Measurements from ENCODE around the gene LSG1.
A peak's percentile ranks its signal among the peaks of the same experiment; 100 is the strongest.

The LSG1 gene

DNA sequence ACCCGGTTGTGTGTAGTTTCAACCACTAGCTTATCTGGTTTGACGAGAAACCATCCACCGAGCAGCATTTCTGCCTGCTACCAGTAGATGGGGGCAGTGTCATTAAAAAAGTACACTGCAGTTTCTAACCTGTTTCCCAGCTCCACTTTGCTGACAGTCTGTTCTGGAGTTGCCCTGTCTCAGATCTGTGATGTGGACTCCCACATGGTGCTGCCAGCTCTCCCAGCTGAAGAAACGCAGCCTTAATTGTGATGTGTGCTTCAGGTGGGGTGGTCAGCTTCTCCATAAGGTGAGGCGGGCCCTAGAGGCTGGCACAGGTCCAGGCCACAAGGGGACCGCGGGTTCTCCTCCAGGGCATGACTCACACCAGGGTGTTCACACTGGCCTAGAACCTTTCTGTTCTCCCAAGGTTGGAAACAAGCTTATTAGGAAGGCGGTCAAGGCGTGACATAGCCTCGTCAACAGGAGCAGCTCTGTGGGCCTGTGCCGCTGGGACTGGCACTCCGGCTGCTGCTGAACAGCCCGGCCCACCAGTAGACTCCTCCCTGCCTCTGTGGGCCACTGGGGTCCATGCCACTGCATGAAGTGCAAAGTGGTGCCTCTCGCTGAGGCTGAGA is 10.8 kb upstream of the LSG1 start:
- Histone ChIP-seq H3K9me3 (no peaks in the 10 kb centered on the region), H3K27ac (peak overlapping the region; percentile 39), H3K36me3 (no peaks in the 10 kb centered on the region), H3K4me3 (ENCODE audit: low read depth in 1 of 2, low read length in 1 of 2) (peak overlapping the region; percentile 26 to 27), H3K4me1 (ENCODE audit: control insufficient read depth in 1 of 2, insufficient read depth in 1 of 2, low read depth in 1 of 2, low read length in 1 of 2) (peaks cover 28 to 38% of the 10 kb centered on the region in 2 experiments), H3K27me3 (peaks cover 7% of the 10 kb centered on the region)
- TF ChIP-seq, protein P1, sequence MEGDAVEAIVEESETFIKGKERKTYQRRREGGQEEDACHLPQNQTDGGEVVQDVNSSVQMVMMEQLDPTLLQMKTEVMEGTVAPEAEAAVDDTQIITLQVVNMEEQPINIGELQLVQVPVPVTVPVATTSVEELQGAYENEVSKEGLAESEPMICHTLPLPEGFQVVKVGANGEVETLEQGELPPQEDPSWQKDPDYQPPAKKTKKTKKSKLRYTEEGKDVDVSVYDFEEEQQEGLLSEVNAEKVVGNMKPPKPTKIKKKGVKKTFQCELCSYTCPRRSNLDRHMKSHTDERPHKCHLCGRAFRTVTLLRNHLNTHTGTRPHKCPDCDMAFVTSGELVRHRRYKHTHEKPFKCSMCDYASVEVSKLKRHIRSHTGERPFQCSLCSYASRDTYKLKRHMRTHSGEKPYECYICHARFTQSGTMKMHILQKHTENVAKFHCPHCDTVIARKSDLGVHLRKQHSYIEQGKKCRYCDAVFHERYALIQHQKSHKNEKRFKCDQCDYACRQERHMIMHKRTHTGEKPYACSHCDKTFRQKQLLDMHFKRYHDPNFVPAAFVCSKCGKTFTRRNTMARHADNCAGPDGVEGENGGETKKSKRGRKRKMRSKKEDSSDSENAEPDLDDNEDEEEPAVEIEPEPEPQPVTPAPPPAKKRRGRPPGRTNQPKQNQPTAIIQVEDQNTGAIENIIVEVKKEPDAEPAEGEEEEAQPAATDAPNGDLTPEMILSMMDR (IDR thresholded peaks at IDR 0.05), result peak; percentile 72

DNA sequence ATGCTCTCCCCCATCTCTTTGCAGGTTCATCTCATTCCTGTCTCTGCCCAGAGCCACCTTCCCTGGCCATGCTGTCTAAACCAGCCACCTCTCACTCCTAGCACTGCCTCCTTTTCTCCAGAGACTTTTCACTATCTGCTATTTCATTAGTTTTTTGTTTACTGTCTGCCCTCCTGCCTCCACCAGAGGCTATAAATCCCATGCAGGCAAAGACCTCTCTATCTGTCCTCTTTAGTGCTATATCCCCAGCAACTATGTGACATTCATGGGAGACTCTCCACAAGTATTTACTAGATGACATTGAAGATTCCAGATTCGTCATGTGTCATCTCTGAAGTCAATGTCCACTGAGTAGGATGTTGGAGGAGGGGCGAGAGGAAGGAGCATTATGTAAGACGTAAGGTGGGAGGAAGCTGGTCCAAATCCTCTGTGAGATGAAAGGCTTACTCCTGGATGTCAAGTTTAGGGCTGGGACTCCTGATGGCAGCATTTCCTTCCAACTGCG is 10.2 kb upstream of the LSG1 start:
- peak overlapping the region; percentile 39 for H3K27ac ChIP-seq
- no peaks in the 10 kb centered on the region for H3K9me3 ChIP-seq
- H3K4me1 ChIP-seq (ENCODE audit: control insufficient read depth in 1 of 2, insufficient read depth in 1 of 2, low read depth in 1 of 2, low read length in 1 of 2), result peaks cover 25 to 34% of the 10 kb centered on the region in 2 experiments
- TF ChIP-seq, protein P1 (IDR thresholded peaks at IDR 0.05), result no peak
- H3K4me3 ChIP-seq (ENCODE audit: low read depth in 1 of 2, low read length in 1 of 2), result peak overlapping the region; percentile 26 to 27
- H3K36me3 ChIP-seq, result no peaks in the 10 kb centered on the region
- H3K27me3 ChIP-seq, result peaks cover 5% of the 10 kb centered on the region

DNA sequence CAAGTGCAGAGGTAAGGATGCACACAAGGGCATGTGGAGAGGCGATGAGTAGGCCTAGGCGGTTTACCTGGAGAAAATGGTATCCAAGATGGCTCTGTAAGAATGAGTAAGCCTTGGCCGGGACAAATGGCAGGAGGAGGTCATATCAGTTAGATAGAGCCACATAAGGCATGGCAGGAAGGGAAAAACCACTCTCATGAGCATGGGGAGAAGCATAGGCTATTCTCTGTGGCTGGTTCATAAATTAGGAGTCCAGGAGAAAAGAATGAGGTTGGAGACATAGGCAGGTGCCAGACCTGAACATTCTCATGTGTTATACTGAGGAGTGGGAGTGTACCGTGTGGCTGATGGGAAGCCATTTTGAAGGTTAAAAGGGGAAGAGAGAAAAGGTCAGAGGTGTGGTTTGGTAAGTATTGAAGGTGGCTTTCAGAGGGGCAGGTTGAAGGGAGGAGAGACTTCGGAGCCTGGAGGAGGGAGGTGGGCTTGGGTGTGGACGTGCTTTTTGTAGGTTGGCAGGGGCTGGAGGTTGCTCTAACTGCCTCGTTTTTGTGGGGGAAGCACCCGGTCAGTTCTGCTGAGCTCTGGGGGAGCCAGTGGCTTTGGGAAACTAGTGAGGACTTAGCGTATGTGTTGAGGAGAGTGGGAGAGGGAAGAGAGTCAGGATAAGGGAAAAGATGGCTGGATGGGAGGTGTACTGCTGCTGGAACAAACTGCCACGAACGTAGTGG is 9.1 kb upstream of the LSG1 start:
- TF ChIP-seq, protein P1 (IDR thresholded peaks at IDR 0.05), result no peak
- Histone ChIP-seq H3K4me3 (ENCODE audit: low read depth in 1 of 2, low read length in 1 of 2) (no peak overlapping the region), H3K36me3 (no peaks in the 10 kb centered on the region), H3K9me3 (no peaks in the 10 kb centered on the region), H3K4me1 (ENCODE audit: control insufficient read depth in 1 of 2, insufficient read depth in 1 of 2, low read depth in 1 of 2, low read length in 1 of 2) (peaks cover 19 to 22% of the 10 kb centered on the region in 2 experiments), H3K27ac (no peak overlapping the region), H3K27me3 (no peaks in the 10 kb centered on the region)

DNA sequence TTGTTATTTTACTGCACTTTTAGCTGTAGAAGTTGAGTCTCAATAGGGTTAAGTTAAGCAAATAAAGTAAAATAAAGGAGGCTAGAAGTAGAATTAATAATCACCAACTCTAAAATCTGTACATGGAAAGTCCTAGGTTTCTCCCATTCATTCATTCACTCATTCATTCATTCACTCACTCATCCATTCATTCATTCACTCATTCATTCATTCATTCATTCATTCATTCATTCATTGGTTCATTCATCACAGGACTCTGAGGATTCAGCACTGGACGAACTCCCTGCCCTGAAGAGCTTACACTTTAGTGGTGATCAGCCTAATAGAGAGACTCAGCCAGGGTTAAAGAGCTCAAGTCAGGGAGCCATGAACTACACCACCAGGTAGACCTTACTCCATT is 4.5 kb upstream of the LSG1 start:
- TF ChIP-seq, protein P1 (IDR thresholded peaks at IDR 0.05), result no peak
- Histone ChIP-seq H3K4me3 (ENCODE audit: low read depth in 1 of 2, low read length in 1 of 2) (no peak overlapping the region), H3K4me1 (ENCODE audit: control insufficient read depth in 1 of 2, insufficient read depth in 1 of 2, low read depth in 1 of 2, low read length in 1 of 2) (peaks cover 11 to 12% of the 10 kb centered on the region in 2 experiments), H3K27me3 (peaks cover 9% of the 10 kb centered on the region), H3K9me3 (no peaks in the 10 kb centered on the region), H3K27ac (no peak overlapping the region), H3K36me3 (no peaks in the 10 kb centered on the region)

DNA sequence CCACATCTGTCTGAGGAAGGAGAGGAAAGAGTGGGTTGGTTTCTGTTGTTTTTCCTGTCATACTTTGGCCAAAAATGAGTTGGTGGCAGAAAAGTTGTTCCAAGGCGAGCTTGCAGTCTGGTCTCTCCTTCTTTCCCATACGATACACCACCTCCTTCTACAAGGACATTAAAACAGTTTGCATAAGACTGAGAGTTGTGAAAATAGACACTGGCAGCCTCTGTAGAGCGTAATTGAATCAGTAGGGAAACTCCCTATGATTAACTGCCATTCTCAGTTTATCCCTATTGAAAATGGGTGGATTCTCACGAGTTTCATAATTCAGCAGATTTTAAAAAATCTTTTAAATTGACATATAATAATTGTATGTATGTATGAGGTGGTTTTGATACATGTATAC is 3.7 kb upstream of the LSG1 start:
- no peaks in the 10 kb centered on the region for H3K36me3 ChIP-seq
- no peaks in the 10 kb centered on the region for H3K9me3 ChIP-seq
- TF ChIP-seq, protein P1 (IDR thresholded peaks at IDR 0.05), result no peak

More for the DNA sequence above, 3.7 kb upstream of the LSG1 start:
- Histone ChIP-seq H3K4me3 (ENCODE audit: low read depth in 1 of 2, low read length in 1 of 2) (no peak overlapping the region), H3K27me3 (peaks cover 9% of the 10 kb centered on the region), H3K4me1 (ENCODE audit: control insufficient read depth in 1 of 2, insufficient read depth in 1 of 2, low read depth in 1 of 2, low read length in 1 of 2) (peaks cover 17 to 20% of the 10 kb centered on the region in 2 experiments), H3K27ac (no peak overlapping the region)

Measured in neutrophil (primary cell).